AG04449 (cell line): ENCODE data around the gene CATSPERE.

ENCODE experiments used
- CTCF ChIA-PET: fragments of 350-600 bp; formaldehyde crosslinking; extraction: SDS; loops from one replicate; lab custom pipeline; 2021; ENCODE audit warnings: antibody characterized with exemption; lab: Yijun Ruan, JAX
- POLR2A ChIA-PET: fragments of 400-600, 350-600 bp; formaldehyde crosslinking; extraction: SDS; loops from one replicate; lab custom pipeline; 2020; ENCODE audit warnings: antibody characterized with exemption, inconsistent platforms; lab: Yijun Ruan, JAX
- DNase-seq: peaks from one replicate; pipeline ENCODE4 v3.0.0-alpha.2; 2010; ENCODE audit warnings: low read depth, low spot score
- H3K4me3 ChIP-seq: 2 replicates; pipeline ENCODE4 v1.5.1; 2011; ENCODE audit warnings: low read depth, mild to moderate bottlenecking, control low read depth, low read length
- TF ChIP-seq, protein P1 (sequence below): IDR thresholded peaks from one replicate; pipeline ENCODE4 v1.5.1; 2011; ENCODE audit warnings: mild to moderate bottlenecking, moderate library complexity, low read length, control low read depth, inconsistent platforms; ENCODE audit not compliant: insufficient read depth; ENCODE audit errors: missing control alignments

CATSPERE gene

DNA sequence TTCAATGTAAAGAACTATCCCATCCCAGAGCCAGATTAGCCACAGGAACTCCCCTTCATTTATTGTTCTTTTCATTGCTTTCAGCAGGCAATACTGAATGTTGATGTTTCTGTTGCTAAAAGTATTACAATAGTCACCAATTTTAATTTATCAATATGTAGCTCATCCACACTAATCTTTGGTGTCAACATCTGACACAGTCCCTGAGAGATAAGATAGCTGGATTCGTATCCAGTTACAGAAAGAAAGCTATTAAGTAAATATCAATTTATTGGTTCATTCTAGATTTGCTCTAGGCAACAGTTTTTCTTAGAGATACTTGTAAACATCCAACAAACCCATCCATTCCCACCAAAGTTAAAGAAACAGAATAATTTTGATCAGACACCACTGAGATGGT is 14.0 kb upstream of the CATSPERE start:
- ChIA-PET CTCF (interaction anchor here (0.6 kb wide), 1 partner anchor 147 kb away, joined by 3 read pairs; no protein-coding TSS in a partner anchor), POLR2A (no interaction called here)
- TF ChIP-seq, protein P1, sequence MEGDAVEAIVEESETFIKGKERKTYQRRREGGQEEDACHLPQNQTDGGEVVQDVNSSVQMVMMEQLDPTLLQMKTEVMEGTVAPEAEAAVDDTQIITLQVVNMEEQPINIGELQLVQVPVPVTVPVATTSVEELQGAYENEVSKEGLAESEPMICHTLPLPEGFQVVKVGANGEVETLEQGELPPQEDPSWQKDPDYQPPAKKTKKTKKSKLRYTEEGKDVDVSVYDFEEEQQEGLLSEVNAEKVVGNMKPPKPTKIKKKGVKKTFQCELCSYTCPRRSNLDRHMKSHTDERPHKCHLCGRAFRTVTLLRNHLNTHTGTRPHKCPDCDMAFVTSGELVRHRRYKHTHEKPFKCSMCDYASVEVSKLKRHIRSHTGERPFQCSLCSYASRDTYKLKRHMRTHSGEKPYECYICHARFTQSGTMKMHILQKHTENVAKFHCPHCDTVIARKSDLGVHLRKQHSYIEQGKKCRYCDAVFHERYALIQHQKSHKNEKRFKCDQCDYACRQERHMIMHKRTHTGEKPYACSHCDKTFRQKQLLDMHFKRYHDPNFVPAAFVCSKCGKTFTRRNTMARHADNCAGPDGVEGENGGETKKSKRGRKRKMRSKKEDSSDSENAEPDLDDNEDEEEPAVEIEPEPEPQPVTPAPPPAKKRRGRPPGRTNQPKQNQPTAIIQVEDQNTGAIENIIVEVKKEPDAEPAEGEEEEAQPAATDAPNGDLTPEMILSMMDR, result no peak
- no peak for DNase-seq
- no peak overlapping the region for H3K4me3 ChIP-seq

DNA sequence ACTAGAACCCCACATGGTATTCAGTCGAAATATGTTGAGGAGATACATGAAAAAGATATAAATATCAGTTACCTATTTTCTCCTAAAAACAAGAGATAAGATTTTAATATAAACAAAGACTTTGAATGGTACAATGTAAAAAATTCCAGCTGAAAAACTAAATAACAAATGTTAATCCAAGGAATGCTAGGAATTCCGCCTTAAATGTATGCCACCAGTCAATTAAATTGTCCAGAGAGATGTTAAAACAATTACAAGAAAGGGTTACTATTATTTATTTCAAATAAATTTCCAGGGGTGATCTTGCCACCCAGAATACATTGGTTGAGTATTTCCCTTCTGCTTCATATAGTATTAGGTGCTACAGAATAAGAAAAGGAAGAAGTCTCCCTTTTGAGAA is 13.5 kb upstream of the CATSPERE start:
- ChIA-PET CTCF (interaction anchor here (0.6 to 1.0 kb wide), 2 partner anchors 148 kb away, joined by 3 read pairs; no protein-coding TSS in a partner anchor), POLR2A (no interaction called here)
- no peak for DNase-seq

DNA sequence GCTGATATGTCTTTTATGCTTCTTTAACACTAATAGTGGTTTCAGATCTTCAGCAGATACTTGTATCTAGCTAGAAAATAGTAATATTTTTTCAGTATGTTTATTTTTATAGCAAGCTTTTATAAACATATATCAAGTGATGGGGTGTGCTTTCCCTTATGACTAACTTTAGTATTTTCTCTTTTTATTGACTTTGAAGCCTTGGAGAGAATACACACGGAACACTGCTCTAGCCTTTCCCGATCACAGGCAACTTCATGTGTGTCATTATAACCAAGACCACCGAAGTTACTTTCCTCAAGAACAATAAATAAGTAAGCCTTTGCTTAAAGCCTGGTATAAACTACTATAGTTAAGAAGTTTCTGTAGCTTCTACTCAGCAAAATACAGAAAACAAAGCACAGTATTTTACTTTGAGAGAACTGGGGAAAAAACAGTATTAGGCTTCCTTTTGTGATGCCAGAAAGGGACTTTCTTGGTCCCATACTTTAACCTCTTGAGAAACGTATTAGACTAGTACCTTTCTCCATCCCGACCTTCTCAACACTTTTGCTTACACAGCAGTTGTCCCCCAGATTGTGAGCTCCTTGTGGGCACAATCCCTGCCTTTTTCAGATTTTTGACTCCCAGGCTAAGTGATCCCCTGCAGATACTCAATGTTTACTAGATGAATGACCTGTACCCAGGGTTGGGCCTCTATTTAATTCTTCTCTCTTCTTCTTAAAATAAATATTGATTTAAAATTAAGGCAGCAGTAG is 12.6 kb upstream of the CATSPERE start:
- no peak overlapping the region for H3K4me3 ChIP-seq
- TF ChIP-seq, protein P1, result no peak
- DNase-seq, result no peak
- ChIA-PET CTCF (interaction anchor here (1.0 to 1.6 kb wide), 2 partner anchors 149 kb away, joined by 3 to 6 read pairs; no protein-coding TSS in a partner anchor), POLR2A (no interaction called here)

More for the DNA sequence above, 13.5 kb upstream of the CATSPERE start:
- H3K4me3 ChIP-seq, result no peak overlapping the region
- TF ChIP-seq, protein P1, result no peak

DNA sequence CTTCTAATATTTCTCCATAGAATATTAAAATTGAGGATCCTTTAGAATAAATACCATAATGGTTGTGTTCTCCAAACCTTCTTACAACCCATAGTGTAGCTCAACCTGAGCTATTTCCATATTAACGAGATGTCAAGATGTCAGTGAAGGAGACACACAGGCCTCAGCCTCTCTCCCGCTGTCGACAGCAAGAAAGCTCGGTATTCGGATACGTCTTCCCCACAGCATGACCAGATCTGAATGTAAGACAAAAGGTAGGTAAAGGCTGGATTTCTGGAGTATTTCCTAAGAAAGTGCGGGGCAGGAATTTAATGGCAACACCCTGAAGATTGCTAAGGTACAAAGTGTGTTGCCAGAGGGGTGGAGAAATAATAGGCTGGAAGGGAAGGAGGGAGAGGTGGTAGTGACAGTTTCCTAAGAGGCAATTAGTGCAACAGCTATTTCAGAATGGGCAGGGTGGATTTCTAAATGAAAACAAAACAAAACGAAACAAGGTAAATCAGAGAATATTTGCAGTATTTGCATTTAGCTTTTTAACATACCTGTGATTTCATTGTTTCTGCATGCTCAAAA is 11.1 kb upstream of the CATSPERE start:
- TF ChIP-seq, protein P1, result no peak
- POLR2A ChIA-PET, result no interaction called here
- DNase-seq, result no peak
- CTCF ChIA-PET, result interaction anchor here (1.6 kb wide), 1 partner anchor 151 kb away, joined by 6 read pairs; no protein-coding TSS in a partner anchor
- peak overlapping the region; percentile 94 for H3K4me3 ChIP-seq

DNA sequence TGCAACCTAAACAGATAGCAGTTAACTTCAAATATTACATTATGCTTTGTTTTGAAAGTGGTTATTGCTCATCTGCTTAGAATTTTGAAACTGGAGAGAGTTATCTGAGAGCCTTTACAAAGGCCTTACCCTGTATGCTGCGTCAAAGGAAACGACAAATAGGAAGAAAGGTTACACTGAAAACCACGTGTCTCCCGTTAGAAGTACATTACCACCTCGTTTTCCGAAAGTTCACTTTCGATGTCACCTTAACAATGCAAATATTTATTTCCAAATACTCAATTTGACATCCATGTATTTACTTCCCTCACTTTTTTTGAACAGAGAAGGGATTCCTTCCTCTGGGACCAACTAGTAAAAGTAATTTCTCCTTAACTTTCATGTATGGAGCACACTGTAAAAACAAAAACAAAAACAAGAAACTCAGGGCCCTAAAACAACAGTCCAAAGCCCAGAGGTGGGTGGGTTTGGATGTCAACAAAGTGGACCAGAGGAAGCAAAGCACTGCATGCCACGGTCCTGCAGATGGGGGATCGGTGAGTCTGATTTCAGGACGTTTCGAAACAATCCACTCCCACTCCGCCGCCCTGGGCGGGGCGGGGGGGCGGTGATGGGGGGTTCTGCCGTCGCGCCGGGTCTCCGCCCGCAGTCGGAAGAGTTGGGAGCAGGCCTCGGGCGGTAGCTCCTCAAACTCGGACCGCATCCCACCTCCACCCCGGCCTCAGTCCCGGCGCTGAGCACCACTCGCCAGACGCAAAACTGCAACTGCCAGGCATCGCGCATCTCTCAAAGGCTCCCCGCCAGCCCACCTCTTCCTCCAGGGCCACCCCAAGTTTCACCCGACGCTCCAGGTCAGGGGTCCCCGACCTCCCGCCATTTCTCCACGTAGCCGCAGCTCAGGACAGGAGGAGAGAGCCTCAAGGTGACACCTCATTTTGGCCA is 10.2 kb upstream of the CATSPERE start:
- TF ChIP-seq, protein P1, result no peak
- POLR2A ChIA-PET, result interaction anchor here (0.9 to 1.2 kb wide), 3 partner anchors 9 to 99 kb away, joined by 3 to 6 read pairs (median 3); no protein-coding TSS in a partner anchor
- CTCF ChIA-PET, result no interaction called here

More for the DNA sequence above, 10.2 kb upstream of the CATSPERE start:
- DNase-seq, result peak; percentile 29
- peak overlapping the region; percentile 94 for H3K4me3 ChIP-seq
